ENCODE measurements around the gene B3GNT5.

DNA sequence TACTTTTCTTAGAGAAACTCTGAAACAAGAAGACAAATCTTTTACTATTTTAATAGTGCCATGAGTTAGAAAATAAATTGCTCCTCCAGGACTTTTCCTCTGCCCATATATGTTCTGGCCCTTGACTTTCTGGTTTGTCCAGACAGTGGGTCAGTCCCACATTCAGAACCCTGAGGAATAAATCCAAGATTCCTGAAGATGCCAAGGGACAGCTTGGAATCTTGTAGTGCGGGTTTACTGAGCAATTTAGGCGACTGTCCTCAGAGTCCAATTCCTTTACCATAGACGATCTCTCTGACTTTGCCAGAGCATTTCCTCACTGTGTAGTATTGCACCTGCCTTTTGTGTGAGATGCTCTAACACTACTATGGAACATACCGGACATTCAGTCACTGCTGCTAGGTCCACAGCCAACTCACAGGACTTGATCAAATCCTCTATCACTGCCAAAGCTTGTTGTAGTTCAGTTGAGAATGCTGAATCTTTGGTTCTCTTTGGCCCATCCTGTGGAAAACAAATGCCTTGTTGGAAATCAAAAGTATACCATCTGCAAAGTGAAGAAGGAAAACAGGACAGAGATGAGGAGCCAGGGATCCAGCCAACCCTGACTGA is 37.4 kb upstream of the B3GNT5 start:
- TF ChIP-seq, protein P1, sequence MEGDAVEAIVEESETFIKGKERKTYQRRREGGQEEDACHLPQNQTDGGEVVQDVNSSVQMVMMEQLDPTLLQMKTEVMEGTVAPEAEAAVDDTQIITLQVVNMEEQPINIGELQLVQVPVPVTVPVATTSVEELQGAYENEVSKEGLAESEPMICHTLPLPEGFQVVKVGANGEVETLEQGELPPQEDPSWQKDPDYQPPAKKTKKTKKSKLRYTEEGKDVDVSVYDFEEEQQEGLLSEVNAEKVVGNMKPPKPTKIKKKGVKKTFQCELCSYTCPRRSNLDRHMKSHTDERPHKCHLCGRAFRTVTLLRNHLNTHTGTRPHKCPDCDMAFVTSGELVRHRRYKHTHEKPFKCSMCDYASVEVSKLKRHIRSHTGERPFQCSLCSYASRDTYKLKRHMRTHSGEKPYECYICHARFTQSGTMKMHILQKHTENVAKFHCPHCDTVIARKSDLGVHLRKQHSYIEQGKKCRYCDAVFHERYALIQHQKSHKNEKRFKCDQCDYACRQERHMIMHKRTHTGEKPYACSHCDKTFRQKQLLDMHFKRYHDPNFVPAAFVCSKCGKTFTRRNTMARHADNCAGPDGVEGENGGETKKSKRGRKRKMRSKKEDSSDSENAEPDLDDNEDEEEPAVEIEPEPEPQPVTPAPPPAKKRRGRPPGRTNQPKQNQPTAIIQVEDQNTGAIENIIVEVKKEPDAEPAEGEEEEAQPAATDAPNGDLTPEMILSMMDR (conservative IDR thresholded peaks at IDR 0.05; ENCODE audit: low read depth in 2 of 2) = no peak
- TF ChIP-seq EZH2 (IDR thresholded peaks at IDR 0.05; ENCODE audit: low read depth, unreplicated experiment) (no peak), POLR2AphosphoS5 (IDR thresholded peaks at IDR 0.05; ENCODE audit: low read depth) (no peak)
